GM12801 (cell line): ENCODE measurements around the gene DHRS2.

Source experiments
- CTCF ChIP-seq: IDR thresholded peaks from one replicate; pipeline ENCODE4 v1.5.1; 2011; ENCODE audit warnings: control low read depth; ENCODE audit not compliant: insufficient read length; ENCODE audit errors: extremely low read depth

The DHRS2 gene

GRCh38 chr14:23639891-23640523, 3.8 kb downstream of the DHRS2 start:
- no peak for TF ChIP-seq CTCF

GRCh38 chr14:23640524-23641141, 4.5 kb downstream of the DHRS2 start:
- TF ChIP-seq CTCF, result no peak

- TF ChIP-seq CTCF, result no peak
Measured at GRCh38 chr14:23641180-23641914, 5.2 kb downstream of the DHRS2 start.

- no peak for TF ChIP-seq CTCF
Measured at GRCh38 chr14:23641915-23642588, 5.9 kb downstream of the DHRS2 start.

- no peak for TF ChIP-seq CTCF
Measured at GRCh38 chr14:23643533-23644194, 7.5 kb downstream of the DHRS2 start.

- TF ChIP-seq CTCF, result no peak
Measured at GRCh38 chr14:23644195-23644918, 8.2 kb downstream of the DHRS2 start.
